ENCODE data around the gene SORCS2. TPM values are rescaled to one million over a fixed set of nuclear protein-coding genes. Genes with fewer than 3 reads are reported as not detected.

SORCS2 gene
- total RNA-seq, 2 donors from 2014 or later = 0.54 to 0.74 TPM

GRCh38 chr4:7338876-7339623, 146.7 kb downstream of the SORCS2 start:
- H3K9ac ChIP-seq (ENCODE audit: low read depth in 2 of 2, low read length in 2 of 2) = no peak overlapping the region
- intact Hi-C loops (cut with DNase I) = no loop called here
- no peaks in the 10 kb centered on the region for H3K36me3 ChIP-seq
- H3K9me3 ChIP-seq = no peaks in the 10 kb centered on the region
- H3K27me3 ChIP-seq = no peaks in the 10 kb centered on the region
- H3K4me1 ChIP-seq = no peaks in the 10 kb centered on the region
- no peak for TF ChIP-seq CTCF (IDR thresholded peaks at IDR 0.05)
- H3K4me3 ChIP-seq = no peak overlapping the region
- no peak overlapping the region for H3K27ac ChIP-seq
- DNase-seq = no peak

- Histone ChIP-seq H3K27ac (no peak overlapping the region), H3K36me3 (no peaks in the 10 kb centered on the region), H3K4me3 (no peak overlapping the region), H3K9me3 (no peaks in the 10 kb centered on the region), H3K27me3 (no peaks in the 10 kb centered on the region), H3K4me1 (no peaks in the 10 kb centered on the region), H3K9ac (ENCODE audit: low read depth in 2 of 2, low read length in 2 of 2) (no peak overlapping the region)
- no peak for DNase-seq
- no peak for TF ChIP-seq CTCF (IDR thresholded peaks at IDR 0.05)
- intact Hi-C loops (cut with DNase I) = no loop called here
Measured at GRCh38 chr4:7339751-7340552, 147.6 kb downstream of the SORCS2 start.

GRCh38 chr4:7340553-7341433, 148.5 kb downstream of the SORCS2 start:
- no peak overlapping the region for H3K4me3 ChIP-seq
- H3K36me3 ChIP-seq = no peaks in the 10 kb centered on the region
- intact Hi-C loops (cut with DNase I) = no loop called here
- no peak overlapping the region for H3K27ac ChIP-seq
- DNase-seq = no peak
- TF ChIP-seq CTCF (IDR thresholded peaks at IDR 0.05) = no peak
- no peak overlapping the region for H3K9ac ChIP-seq (ENCODE audit: low read depth in 2 of 2, low read length in 2 of 2)
- H3K27me3 ChIP-seq = no peaks in the 10 kb centered on the region
- H3K9me3 ChIP-seq = no peaks in the 10 kb centered on the region
- H3K4me1 ChIP-seq = no peaks in the 10 kb centered on the region

GRCh38 chr4:7341491-7342222, 149.3 kb downstream of the SORCS2 start:
- Histone ChIP-seq H3K9ac (ENCODE audit: low read depth in 2 of 2, low read length in 2 of 2) (no peak overlapping the region), H3K27me3 (no peaks in the 10 kb centered on the region), H3K36me3 (no peaks in the 10 kb centered on the region), H3K27ac (no peak overlapping the region), H3K4me3 (no peak overlapping the region), H3K9me3 (no peaks in the 10 kb centered on the region), H3K4me1 (no peaks in the 10 kb centered on the region)
- no peak for DNase-seq
- no peak for TF ChIP-seq CTCF (IDR thresholded peaks at IDR 0.05)
- intact Hi-C loops (cut with DNase I) = no loop called here
